Measurements from ENCODE around the gene GALNT8. TPM values are rescaled to one million over a fixed set of nuclear protein-coding genes. Genes with fewer than 3 reads are reported as not detected.
A peak's percentile ranks its signal among the peaks of the same experiment; 100 is the strongest.
"Not testable (repeated sequence)": the region's sequence is repeated elsewhere in the genome, so short reads cannot be mapped to it uniquely, and the experiment has no call there.

Gene GALNT8
- 0.74 and 1.1 TPM in 2 replicates for total RNA-seq (2014; rRNA removed; shearing (Covaris generic))

- peak; percentile 76 for DNase-seq (ENCODE audit: low spot score)
Measured at GRCh38 chr12:4719821-4720636, at the start of gene GALNT8. Gene GALNT8 (plus strand): TSS chr12:4720400. CDS start chr12:4720678, 278 bp downstream.

- DNase-seq (ENCODE audit: low spot score): no peak
Measured at GRCh38 chr12:4679711-4680110, 40.5 kb upstream of the GALNT8 start.

GRCh38 chr12:4681732-4682131, 38.5 kb upstream of the GALNT8 start:
- DNase-seq (ENCODE audit: low spot score): no peak

GRCh38 chr12:4685317-4685716, 34.9 kb upstream of the GALNT8 start:
- DNase-seq (ENCODE audit: low spot score): no peak

- no peak for DNase-seq (ENCODE audit: low spot score)
Measured at GRCh38 chr12:4690760-4691159, 29.4 kb upstream of the GALNT8 start.

GRCh38 chr12:4700621-4701026, 19.6 kb upstream of the GALNT8 start:
- DNase-seq (ENCODE audit: low spot score): no peak

GRCh38 chr12:4701395-4702190, 18.6 kb upstream of the GALNT8 start:
- DNase-seq (ENCODE audit: low spot score): no peak

- DNase-seq (ENCODE audit: low spot score): no peak
Measured at GRCh38 chr12:4703676-4704075, 16.5 kb upstream of the GALNT8 start.

GRCh38 chr12:4705824-4706223, 14.4 kb upstream of the GALNT8 start:
- no peak for DNase-seq (ENCODE audit: low spot score)

GRCh38 chr12:4707306-4707705, 12.9 kb upstream of the GALNT8 start:
- no peak for DNase-seq (ENCODE audit: low spot score)

- DNase-seq (ENCODE audit: low spot score): no peak
Measured at GRCh38 chr12:4710113-4710512, 10.1 kb upstream of the GALNT8 start.

GRCh38 chr12:4714879-4715278, 5.3 kb upstream of the GALNT8 start:
- DNase-seq (ENCODE audit: low spot score): no peak

- DNase-seq (ENCODE audit: low spot score): no peak
Measured at GRCh38 chr12:4717806-4718205, 2.4 kb upstream of the GALNT8 start.

GRCh38 chr12:4720637-4720995, 416 bp downstream of the GALNT8 start:
- DNase-seq (ENCODE audit: low spot score): peak; percentile 9

GRCh38 chr12:4721587-4721986, 1.4 kb downstream of the GALNT8 start:
- DNase-seq (ENCODE audit: low spot score): not testable (repeated sequence)

- DNase-seq (ENCODE audit: low spot score): peak; percentile 61
Measured at GRCh38 chr12:4723226-4723625, 3.0 kb downstream of the GALNT8 start.

- DNase-seq (ENCODE audit: low spot score): no peak
Measured at GRCh38 chr12:4725057-4725456, 4.9 kb downstream of the GALNT8 start.

- DNase-seq (ENCODE audit: low spot score): no peak
Measured at GRCh38 chr12:4734625-4735340, 14.6 kb downstream of the GALNT8 start.

GRCh38 chr12:4736091-4736490, 15.9 kb downstream of the GALNT8 start:
- DNase-seq (ENCODE audit: low spot score): no peak

GRCh38 chr12:4738541-4738940, 18.3 kb downstream of the GALNT8 start:
- no peak for DNase-seq (ENCODE audit: low spot score)

- no peak for DNase-seq (ENCODE audit: low spot score)
Measured at GRCh38 chr12:4742416-4742970, 22.3 kb downstream of the GALNT8 start.

GRCh38 chr12:4743046-4743445, 22.8 kb downstream of the GALNT8 start:
- peak; percentile 10 for DNase-seq (ENCODE audit: low spot score)
